Measurements from ENCODE around the gene ZBTB46.

ZBTB46 gene

DNA sequence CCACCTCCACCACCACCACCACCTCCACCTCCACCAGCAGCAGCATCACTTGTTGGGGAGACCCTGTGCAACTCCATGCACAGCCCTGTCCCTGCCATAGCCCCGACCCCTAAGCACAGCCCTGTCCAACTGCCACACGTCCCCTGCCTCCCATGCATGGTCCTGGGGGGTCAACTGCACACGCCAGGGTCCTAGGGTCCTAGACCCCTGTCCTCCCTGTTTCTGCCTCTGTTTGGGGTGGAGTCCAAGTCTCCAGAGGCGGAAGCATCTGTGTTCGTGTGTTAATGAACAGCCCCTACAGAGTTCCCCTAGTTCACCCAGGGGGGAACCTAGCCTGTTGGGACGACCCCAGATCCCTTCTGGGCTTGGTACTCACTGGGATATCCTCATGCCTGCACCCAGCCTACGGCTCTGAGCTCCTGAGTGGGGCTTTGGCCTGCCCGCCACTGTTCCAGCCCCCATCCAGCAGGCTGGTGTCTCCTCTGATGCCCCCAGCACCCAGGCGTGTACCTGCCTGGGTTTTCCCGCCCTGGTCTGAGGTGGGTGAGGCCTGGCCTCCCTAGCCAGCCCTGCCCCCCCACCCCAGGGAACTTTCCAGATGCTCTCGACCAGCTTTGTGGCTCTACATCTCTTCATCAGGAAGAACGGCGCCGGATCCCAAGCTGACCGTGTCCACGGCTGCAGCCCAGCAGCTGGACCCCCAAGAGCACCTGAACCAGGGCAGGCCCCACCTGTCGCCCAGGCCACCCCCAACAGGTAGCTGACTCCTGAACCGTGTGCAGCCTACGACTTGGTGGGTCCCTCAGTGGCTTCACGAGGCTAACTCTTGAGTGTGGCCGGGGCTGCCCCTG, 137.1 kb downstream of the ZBTB46 start:
- DNase-seq (ENCODE audit: low read depth), result no peak
